ENCODE data around the gene ENTPD7.
A peak's percentile ranks its signal among the peaks of the same experiment; 100 is the strongest.
"Not testable (repeated sequence)": the region's sequence is repeated elsewhere in the genome, so short reads cannot be mapped to it uniquely, and the experiment has no call there.

Gene ENTPD7

GRCh38 chr10:99731306-99732032, 72.2 kb downstream of the ENTPD7 start:
- TF ChIP-seq, protein P1, sequence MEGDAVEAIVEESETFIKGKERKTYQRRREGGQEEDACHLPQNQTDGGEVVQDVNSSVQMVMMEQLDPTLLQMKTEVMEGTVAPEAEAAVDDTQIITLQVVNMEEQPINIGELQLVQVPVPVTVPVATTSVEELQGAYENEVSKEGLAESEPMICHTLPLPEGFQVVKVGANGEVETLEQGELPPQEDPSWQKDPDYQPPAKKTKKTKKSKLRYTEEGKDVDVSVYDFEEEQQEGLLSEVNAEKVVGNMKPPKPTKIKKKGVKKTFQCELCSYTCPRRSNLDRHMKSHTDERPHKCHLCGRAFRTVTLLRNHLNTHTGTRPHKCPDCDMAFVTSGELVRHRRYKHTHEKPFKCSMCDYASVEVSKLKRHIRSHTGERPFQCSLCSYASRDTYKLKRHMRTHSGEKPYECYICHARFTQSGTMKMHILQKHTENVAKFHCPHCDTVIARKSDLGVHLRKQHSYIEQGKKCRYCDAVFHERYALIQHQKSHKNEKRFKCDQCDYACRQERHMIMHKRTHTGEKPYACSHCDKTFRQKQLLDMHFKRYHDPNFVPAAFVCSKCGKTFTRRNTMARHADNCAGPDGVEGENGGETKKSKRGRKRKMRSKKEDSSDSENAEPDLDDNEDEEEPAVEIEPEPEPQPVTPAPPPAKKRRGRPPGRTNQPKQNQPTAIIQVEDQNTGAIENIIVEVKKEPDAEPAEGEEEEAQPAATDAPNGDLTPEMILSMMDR (IDR thresholded peaks at IDR 0.05; ENCODE audit: low read length, missing control alignments), result no peak
- peak overlapping the region; percentile 93 for H3K4me3 ChIP-seq (replicated peaks; ENCODE audit: low read depth, low read length)
- DNase-seq (ENCODE audit: low read depth), result no peak

DNA sequence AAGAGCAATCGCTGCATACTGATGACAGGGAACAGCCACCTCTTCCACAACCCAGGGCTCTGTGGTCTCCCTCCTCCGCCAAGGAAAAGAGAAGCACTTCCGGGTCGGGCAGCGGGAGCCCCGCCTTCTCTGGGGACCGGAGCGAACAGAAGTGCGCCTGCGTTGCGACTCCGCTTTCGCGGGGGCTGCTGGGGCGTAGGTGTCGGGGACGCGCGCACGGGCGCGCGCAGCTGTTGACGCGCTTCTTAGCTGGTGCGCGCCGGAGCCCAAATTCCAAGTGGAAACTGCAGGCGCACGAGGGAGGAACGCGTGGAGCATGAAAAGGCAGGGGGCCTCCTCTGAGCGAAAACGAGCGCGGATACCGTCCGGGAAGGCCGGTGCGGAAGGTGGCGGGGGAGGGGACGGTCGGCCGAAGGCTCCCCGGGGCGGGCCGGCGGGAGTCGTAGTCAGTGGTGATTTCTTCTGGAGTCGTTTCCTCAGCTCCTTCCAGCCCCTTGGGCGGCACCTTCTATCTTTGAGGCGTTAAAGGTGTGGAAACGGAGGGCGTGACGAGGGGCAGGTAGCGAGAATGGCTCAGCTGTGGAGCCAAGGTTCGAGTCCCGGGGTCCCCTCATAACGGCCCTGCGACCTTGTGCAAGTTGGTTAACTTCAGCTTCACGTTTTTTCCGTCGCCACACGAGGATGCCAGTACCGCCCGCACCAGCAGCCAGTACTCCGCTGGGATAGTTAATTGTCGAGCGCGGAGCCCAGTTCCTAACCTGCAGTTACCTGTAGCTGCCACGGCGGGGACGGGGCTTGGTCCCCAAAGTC, 72.9 kb downstream of the ENTPD7 start, which contains the start of the genes COX15 and CUTC:
Gene COX15 (minus strand): TSS at position 95 of the 810 bp plus-strand sequence. CDS start 78 bp downstream, at position 17.
Gene CUTC (plus strand): TSS at position 202 of the 810 bp plus-strand sequence. CDS start 115 bp downstream, at position 317.
- DNase-seq (ENCODE audit: low read depth), result peak; percentile 97
- TF ChIP-seq, protein P1 (IDR thresholded peaks at IDR 0.05; ENCODE audit: low read length, missing control alignments), result peak; percentile 26
- peak within 1 kb of the TSS; percentile 93 for H3K4me3 ChIP-seq (replicated peaks; ENCODE audit: low read depth, low read length)

- TF ChIP-seq, protein P1 (IDR thresholded peaks at IDR 0.05; ENCODE audit: low read length, missing control alignments), result no peak
- H3K4me3 ChIP-seq (replicated peaks; ENCODE audit: low read depth, low read length), result peak overlapping the region; percentile 93
- no peak for DNase-seq (ENCODE audit: low read depth)
These were observed 74.1 kb downstream of the ENTPD7 start for GRCh38 chr10:99733366-99733765.

- DNase-seq (ENCODE audit: low read depth); H3K4me3 ChIP-seq (replicated peaks; ENCODE audit: low read depth, low read length): not testable (repeated sequence)
These were observed 74.8 kb downstream of the ENTPD7 start for GRCh38 chr10:99734111-99734510.

- TF ChIP-seq, protein P1 (IDR thresholded peaks at IDR 0.05; ENCODE audit: low read length, missing control alignments), result no peak
- no peak overlapping the region for H3K4me3 ChIP-seq (replicated peaks; ENCODE audit: low read depth, low read length)
- no peak for DNase-seq (ENCODE audit: low read depth)
These were observed 81.0 kb downstream of the ENTPD7 start for GRCh38 chr10:99740260-99740659.

GRCh38 chr10:99740933-99741559, 81.7 kb downstream of the ENTPD7 start:
- TF ChIP-seq, protein P1 (IDR thresholded peaks at IDR 0.05; ENCODE audit: low read length, missing control alignments), result no peak
- no peak overlapping the region for H3K4me3 ChIP-seq (replicated peaks; ENCODE audit: low read depth, low read length)
- no peak for DNase-seq (ENCODE audit: low read depth)

GRCh38 chr10:99742254-99742653, 82.9 kb downstream of the ENTPD7 start:
- TF ChIP-seq, protein P1 (IDR thresholded peaks at IDR 0.05; ENCODE audit: low read length, missing control alignments), result no peak
- no peak for DNase-seq (ENCODE audit: low read depth)

More at GRCh38 chr10:99742254-99742653, 82.9 kb downstream of the ENTPD7 start:
- H3K4me3 ChIP-seq (replicated peaks; ENCODE audit: low read depth, low read length), result no peak overlapping the region

Measured in fibroblast of pulmonary artery (primary cell).